Mesodermal cell (in vitro differentiated cells): ENCODE data around the gene LITAFD.

Experiments
- H3K27ac ChIP-seq: 2 replicates; pipeline ENCODE4 v1.7.0; 2013; ENCODE audit warnings: mild to moderate bottlenecking, low read depth, low read length, moderate library complexity; ENCODE audit not compliant: severe bottlenecking
- H3K36me3 ChIP-seq: 2 replicates; pipeline ENCODE4 v1.7.1; 2013; ENCODE audit warnings: mild to moderate bottlenecking, low read length, moderate library complexity; ENCODE audit not compliant: control insufficient read depth, insufficient read depth
- H3K4me1 ChIP-seq: one replicate; pipeline ENCODE4 v1.7.1; 2013; ENCODE audit warnings: mild to moderate bottlenecking, low read length; ENCODE audit not compliant: insufficient read depth, control insufficient read depth, poor library complexity, severe bottlenecking
- H3K4me3 ChIP-seq: 2 replicates; pipeline ENCODE4 v1.7.0; 2013; ENCODE audit warnings: low read length, control low read depth, mild to moderate bottlenecking; ENCODE audit not compliant: insufficient read depth, poor library complexity, severe bottlenecking; ENCODE audit errors: extremely low read depth
- H3K9me3 ChIP-seq: 2 replicates; pipeline ENCODE4 v1.7.1; 2013; ENCODE audit warnings: mild to moderate bottlenecking, low read length, moderate library complexity; ENCODE audit not compliant: control insufficient read depth
- WGBS, 2 experiments: methylation state at CpG; one replicate each; pipeline ENCODE4 v1.1.5; 2013; ENCODE audit warnings: missing lambda C conversion rate in 2 of 2; ENCODE audit not compliant: insufficient coverage in 2 of 2; 5-methylcytosine and 5-hydroxymethylcytosine counted together

LITAFD gene

DNA sequence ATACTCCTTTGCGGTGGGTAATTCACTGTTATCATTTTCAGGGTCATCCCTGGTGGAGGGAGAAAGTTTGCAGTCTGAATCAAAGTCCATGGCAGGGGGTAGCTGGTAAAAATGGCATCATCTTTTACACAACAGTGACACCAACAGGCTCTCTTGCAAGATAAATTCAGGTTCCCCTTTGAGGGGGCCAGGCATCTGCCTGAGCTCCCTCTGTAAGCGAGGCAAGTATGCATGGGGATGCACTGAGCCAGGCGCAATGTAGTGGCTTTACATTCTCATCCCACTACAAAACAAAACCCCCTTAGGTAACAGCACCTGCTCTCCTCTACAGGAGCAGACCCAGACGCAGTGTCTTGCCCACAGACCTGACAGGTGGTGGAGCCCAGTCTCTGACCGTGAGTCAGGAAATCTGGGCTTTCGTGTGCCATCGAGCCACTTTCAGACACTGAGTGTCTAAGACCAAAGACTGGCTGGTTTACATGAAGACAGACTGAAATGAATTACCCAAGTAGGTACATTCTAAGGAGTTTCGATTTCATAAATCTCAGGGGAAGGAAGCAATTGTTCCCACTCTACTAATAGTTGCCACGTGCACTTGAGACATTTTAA lies 17.7 kb downstream of the LITAFD start:
- Histone ChIP-seq H3K36me3 (peaks cover 97% of the 10 kb centered on the region), H3K4me3 (no peak overlapping the region), H3K27ac (no peak overlapping the region), H3K9me3 (no peaks in the 10 kb centered on the region), H3K4me1 (no peaks in the 10 kb centered on the region)
- WGBS, 2 experiments = 94 to 100% methylated on average over 5 to 7 of the region's 9 CpGs

DNA sequence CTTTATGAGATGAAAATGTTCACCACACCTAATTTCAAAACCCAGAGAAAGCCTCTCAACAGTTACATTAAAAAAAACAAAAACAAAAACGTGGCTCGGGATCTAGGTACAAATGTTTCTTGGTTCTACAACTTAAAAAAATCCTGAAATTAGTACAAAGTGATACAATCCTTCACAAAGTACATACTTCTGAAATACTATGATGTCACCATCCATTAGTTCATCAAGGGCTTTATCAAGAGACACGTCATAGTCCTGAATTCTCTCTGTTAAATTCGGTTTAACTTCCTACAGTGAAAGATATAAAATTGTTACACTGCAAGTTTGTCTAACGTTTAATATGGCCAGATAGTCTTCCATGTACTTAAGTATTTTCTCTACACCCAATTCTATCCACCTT lies 18.2 kb downstream of the LITAFD start:
- Histone ChIP-seq H3K4me3 (no peak overlapping the region), H3K36me3 (peaks cover 97% of the 10 kb centered on the region), H3K4me1 (no peaks in the 10 kb centered on the region), H3K9me3 (no peaks in the 10 kb centered on the region), H3K27ac (no peak overlapping the region)
- WGBS, 2 experiments = 87 to 96% methylated on average over 2 to 4 of the region's 5 CpGs

DNA sequence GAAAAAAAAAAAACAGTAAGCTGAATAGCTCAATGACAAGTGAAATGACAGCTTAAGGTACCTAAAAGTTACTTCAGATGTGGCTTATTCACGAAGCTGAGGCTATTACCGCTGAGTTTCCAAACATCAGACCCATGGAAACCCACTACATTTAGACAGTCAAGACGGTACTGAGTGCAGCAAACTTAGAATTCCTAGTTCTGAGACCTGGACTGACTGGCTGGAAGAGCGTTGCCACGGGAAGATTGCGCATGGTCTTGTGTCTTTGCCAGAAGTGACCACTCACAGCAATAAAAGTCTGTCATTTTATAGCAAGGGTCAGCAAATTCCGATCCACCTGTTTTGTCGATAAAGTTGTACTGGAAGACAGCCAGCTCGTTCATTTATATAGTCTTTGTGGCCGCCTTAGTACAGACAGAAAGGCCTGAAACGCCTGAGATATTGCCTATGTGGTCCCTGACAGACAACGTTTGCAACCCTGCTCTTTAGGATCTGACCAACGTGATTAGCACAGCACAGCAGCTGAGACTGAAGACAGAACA lies 19.2 kb downstream of the LITAFD start:
- 95 to 96% methylated on average over 13 of the region's 13 CpGs for WGBS, 2 experiments
- H3K36me3 ChIP-seq = peaks cover 97% of the 10 kb centered on the region

DNA sequence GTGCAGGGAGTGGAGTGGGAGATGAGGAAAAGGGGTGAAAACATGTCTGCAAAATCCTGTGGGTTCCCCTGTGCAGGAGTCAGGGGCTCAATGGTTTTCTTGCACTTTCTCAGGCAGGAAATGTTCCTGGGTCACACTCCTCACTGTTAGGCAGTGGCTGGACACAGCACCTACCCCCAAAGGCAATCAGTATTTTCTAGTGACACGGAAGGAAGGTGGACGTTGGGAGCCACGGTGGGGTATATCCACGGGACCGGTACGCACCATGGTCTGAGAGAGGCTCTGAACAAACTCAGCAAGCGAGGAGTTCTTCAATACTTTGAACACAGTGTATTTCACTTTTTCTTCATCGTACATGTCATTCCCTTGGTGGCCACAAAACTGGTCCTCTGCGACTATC lies 20.9 kb downstream of the LITAFD start:
- no peak overlapping the region for H3K27ac ChIP-seq
- H3K4me3 ChIP-seq = no peak overlapping the region
- peaks cover 97% of the 10 kb centered on the region for H3K36me3 ChIP-seq
- H3K4me1 ChIP-seq = no peaks in the 10 kb centered on the region
- WGBS, 2 experiments = 94 to 97% methylated on average over 9 of the region's 9 CpGs
- no peaks in the 10 kb centered on the region for H3K9me3 ChIP-seq

More for the DNA sequence above, 19.2 kb downstream of the LITAFD start:
- Histone ChIP-seq H3K9me3 (no peaks in the 10 kb centered on the region), H3K4me3 (no peak overlapping the region), H3K4me1 (no peaks in the 10 kb centered on the region), H3K27ac (no peak overlapping the region)

DNA sequence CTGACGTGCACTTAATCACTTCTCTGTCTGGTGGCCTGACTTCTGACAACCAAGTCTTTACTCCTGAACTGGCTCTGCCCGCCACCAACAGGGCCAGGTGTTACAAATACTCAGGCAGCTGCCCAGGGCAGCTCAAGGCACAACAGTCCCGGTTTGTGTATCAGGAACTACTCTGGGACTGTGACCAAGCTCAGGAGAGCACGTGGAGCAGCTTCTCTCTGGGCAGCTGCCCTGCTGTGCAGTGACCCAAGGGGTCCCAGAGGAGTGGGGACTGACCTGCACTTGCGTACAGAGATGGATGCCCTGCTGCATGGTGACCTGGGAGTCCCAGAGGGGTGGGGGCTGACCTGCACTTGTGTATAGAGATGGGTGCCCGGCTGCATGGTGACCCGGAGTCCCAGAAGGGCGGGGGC lies 21.9 kb downstream of the LITAFD start:
- H3K4me3 ChIP-seq = no peak overlapping the region
- WGBS, 2 experiments = 94 to 96% methylated on average over 8 of the region's 8 CpGs
- no peaks in the 10 kb centered on the region for H3K9me3 ChIP-seq
- H3K27ac ChIP-seq = no peak overlapping the region
- H3K4me1 ChIP-seq = no peaks in the 10 kb centered on the region
- peaks cover 97% of the 10 kb centered on the region for H3K36me3 ChIP-seq

DNA sequence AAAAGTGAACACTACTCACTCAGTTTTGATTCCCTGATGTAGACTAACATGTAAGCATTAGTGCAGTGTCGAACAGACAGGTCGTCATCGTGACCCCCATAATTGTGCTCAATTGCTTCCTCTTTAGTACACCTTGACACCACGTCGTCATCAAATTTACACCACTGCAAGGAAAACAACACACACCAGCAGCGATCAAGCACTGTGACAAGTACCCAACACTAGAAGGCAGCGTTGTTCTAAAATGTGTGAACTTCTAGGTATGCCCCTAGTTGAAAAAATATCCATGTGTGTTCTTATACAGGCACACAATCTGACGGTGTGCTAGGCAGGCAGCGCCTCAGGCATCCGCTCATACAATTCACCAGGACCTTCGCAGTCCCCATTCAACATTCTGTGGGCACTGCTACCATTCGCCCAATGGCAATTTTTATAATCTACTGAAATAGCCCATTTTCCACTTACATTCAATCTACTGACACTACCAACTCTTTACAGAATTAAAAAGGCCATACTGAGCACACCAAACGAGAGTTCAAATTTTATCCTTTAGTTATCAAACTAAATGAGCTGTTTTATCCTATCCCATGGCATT lies 23.1 kb downstream of the LITAFD start:
- H3K27ac ChIP-seq = no peak overlapping the region
- no peak overlapping the region for H3K4me3 ChIP-seq
- H3K9me3 ChIP-seq = no peaks in the 10 kb centered on the region
- H3K4me1 ChIP-seq = no peaks in the 10 kb centered on the region
- WGBS, 2 experiments = 93 to 97% methylated on average over 9 of the region's 13 CpGs
- H3K36me3 ChIP-seq = peaks cover 96% of the 10 kb centered on the region

DNA sequence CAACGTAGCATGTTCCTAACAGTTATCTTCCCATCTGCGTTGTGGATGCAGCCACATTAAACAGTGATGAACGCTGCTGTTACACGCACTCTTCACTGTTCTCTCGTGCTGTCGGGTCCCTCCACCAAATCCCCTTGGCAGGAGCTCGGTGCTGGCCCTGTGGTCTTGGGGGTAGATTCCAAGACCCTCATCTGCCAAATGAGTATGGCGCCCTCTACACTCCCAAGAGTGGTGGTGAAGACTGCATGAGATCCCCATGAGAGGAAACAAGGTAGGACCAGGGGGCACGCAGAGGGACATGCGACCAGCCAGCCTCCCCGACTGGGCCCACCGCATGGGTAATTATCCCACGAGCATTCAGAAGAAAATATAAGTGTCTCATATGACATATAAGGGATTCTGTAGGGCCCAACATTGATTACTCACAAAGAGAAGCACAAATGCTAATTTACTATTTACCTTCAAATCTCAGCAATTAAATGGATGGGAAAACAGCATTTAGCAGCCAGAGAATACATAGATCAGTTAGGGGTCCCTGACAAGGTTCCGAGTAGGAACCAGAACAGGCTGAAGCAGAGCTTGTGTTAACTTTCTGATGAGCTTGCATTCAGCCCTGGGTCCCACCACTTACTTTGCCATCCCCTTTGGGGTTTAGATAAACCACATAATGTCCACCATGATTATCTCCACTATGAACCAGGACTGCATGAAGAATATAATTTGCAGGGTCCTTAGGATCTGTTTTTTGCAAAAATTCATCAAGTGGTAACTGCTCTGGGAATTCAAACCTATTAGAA lies 23.8 kb downstream of the LITAFD start:
- Histone ChIP-seq H3K9me3 (no peaks in the 10 kb centered on the region), H3K4me1 (no peaks in the 10 kb centered on the region), H3K27ac (no peak overlapping the region), H3K4me3 (no peak overlapping the region), H3K36me3 (peaks cover 96% of the 10 kb centered on the region)
- WGBS, 2 experiments = 93 to 98% methylated on average over 7 to 9 of the region's 14 CpGs

DNA sequence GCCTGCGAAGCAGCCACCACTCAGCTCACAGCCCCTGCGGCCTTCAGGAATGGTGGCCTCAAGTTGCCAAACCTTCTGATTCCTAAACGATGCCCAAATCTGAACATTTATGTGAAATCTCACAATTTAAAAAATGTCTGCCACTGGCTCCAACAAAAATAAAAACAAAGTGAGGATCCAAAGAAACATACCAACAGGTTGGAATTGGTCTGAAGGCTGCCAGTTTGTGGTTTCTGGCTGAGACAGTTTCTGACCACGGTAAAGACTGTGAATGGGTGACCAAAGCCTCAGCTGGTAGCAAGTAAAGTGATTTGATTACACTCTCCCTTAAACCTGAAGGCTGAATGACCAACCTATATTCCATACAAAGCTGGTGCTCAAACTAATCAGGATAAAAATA lies 24.9 kb downstream of the LITAFD start:
- no peak overlapping the region for H3K27ac ChIP-seq
- whole genome bisulfite sequencing, 2 experiments = 92 to 95% methylated on average over 2 to 4 of the region's 4 CpGs
- H3K36me3 ChIP-seq = peaks cover 96% of the 10 kb centered on the region
- H3K9me3 ChIP-seq = no peaks in the 10 kb centered on the region
- no peaks in the 10 kb centered on the region for H3K4me1 ChIP-seq
- no peak overlapping the region for H3K4me3 ChIP-seq

DNA sequence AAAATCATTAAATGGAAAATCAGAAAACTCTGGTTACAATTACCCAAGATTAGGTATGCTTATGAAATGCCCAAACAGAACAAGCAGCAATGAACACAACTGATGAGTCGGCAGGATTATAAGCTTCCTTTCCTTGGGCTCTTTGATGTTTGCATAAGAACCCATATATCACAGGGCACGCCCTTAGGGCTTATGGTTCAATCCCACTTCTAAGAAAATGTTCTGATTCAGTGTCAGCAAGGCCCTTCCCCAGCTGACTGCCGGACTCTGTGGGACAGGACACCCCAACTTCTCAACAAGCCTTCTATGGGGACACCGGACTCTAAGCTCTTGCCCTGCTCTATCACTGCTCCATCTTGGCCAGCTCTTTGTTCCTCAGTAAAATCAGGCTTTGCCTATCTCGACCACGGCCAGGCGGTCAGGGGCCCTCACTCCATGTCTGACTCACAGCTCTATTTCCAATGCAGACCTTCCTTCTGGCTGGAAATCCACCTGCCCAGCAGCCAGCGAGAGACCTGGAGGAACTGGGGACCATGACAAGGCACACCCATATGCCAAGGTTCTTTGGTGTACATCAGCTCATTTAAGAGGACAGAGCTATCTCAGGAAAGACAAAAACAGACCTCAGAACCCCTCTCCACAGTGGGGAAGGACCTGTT lies 26.8 kb downstream of the LITAFD start:
- WGBS, 2 experiments = 88 to 92% methylated on average over 6 to 8 of the region's 8 CpGs
- H3K36me3 ChIP-seq = peaks cover 97% of the 10 kb centered on the region

DNA sequence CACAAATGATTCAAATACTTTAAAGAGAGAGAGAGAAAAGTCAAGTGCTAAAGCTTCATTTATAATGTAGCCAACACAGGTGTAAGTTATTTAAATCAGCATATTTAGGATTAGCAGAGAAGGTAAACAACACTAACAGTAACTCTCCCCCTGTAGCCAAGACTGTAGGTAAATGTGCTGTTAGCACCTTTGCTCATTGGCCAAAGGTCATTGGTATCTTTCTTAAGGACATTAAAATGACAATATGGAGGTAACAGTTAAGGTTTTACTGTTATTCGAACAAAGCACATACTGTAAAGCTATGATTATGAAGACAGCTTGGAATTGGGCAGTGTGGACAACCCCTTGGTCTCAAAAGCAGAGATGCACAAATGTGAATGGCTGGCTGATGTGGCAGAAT lies 28.7 kb downstream of the LITAFD start:
- peaks cover 98% of the 10 kb centered on the region for H3K36me3 ChIP-seq
- no peak overlapping the region for H3K4me3 ChIP-seq
- H3K27ac ChIP-seq = no peak overlapping the region
- no peaks in the 10 kb centered on the region for H3K9me3 ChIP-seq
- no peaks in the 10 kb centered on the region for H3K4me1 ChIP-seq
- 100% methylated on average over 1 of the region's 1 CpG for WGBS, 2 experiments

More for the DNA sequence above, 26.8 kb downstream of the LITAFD start:
- Histone ChIP-seq H3K9me3 (no peaks in the 10 kb centered on the region), H3K27ac (no peak overlapping the region), H3K4me1 (no peaks in the 10 kb centered on the region), H3K4me3 (no peak overlapping the region)
